ENCODE results near the gene EFNA5. TPM values are rescaled to one million over a fixed set of nuclear protein-coding genes. Genes with fewer than 3 reads are reported as not detected.

EFNA5 gene
- total and polyA plus RNA-seq, 10 of the 15 experiments (the other 5 are each of a cell fraction or from before 2014, with no cell fraction given) = 0.19 to 12.6 (median 3.9) TPM

DNA sequence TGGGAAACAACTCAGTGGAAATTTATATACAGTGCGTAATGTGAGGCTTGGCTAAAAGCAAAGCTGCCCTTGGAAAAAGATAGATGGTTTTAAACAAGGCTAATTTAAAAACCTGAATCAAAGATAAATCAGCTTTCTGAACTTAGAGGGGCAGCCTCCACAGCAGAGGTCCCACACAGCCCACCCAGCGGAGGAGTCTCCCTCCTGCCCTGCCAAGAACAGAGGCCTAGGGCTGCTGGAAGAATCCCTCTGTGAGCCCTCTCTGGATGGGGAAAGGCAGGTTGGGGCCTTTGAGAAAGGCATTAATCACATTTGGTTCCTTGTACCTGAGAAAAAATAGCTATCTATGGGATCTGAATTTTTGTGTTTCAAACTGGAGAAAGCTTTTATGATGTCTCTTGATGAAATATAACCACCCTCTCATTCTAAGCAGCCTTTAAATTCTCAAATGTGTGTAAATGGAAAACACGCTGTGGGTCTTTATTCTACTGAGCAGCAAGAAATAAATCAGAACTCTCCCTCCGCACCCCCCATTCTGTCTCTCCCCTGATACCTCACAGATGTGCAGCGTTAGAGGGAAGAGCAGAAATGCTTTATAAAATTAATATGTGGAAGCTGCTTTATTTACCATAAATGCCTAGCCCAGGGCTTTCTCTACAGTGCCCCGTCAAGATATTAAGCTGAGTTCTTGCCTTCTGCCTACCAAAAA, 329.2 kb downstream of the EFNA5 start (continued):
- TF ChIP-seq, protein P1, sequence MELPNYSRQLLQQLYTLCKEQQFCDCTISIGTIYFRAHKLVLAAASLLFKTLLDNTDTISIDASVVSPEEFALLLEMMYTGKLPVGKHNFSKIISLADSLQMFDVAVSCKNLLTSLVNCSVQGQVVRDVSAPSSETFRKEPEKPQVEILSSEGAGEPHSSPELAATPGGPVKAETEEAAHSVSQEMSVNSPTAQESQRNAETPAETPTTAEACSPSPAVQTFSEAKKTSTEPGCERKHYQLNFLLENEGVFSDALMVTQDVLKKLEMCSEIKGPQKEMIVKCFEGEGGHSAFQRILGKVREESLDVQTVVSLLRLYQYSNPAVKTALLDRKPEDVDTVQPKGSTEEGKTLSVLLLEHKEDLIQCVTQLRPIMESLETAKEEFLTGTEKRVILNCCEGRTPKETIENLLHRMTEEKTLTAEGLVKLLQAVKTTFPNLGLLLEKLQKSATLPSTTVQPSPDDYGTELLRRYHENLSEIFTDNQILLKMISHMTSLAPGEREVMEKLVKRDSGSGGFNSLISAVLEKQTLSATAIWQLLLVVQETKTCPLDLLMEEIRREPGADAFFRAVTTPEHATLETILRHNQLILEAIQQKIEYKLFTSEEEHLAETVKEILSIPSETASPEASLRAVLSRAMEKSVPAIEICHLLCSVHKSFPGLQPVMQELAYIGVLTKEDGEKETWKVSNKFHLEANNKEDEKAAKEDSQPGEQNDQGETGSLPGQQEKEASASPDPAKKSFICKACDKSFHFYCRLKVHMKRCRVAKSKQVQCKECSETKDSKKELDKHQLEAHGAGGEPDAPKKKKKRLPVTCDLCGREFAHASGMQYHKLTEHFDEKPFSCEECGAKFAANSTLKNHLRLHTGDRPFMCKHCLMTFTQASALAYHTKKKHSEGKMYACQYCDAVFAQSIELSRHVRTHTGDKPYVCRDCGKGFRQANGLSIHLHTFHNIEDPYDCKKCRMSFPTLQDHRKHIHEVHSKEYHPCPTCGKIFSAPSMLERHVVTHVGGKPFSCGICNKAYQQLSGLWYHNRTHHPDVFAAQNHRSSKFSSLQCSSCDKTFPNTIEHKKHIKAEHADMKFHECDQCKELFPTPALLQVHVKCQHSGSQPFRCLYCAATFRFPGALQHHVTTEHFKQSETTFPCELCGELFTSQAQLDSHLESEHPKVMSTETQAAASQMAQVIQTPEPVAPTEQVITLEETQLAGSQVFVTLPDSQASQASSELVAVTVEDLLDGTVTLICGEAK (IDR thresholded peaks at IDR 0.05; ENCODE audit: borderline replicate concordance) = no peak
- no peak for TF ChIP-seq SRF (IDR thresholded peaks at IDR 0.05; ENCODE audit: low read depth in 2 of 2, low read length in 2 of 2)

GRCh38 chr5:107340631-107341030, 330.1 kb downstream of the EFNA5 start:
- ATAC-seq = no peak
- H4K20me1 ChIP-seq (ENCODE audit: control insufficient read depth, insufficient read depth) = no peaks in the 10 kb centered on the region
- no peaks in the 10 kb centered on the region for H3K27me3 ChIP-seq (replicated peaks in 1 of 2; ENCODE audit: control insufficient read depth in 2 of 2, insufficient read depth in 2 of 2, low read length in 1 of 2)
- no peak overlapping the region for H3K27ac ChIP-seq (ENCODE audit: control insufficient read depth, insufficient read depth)
- H3K79me2 ChIP-seq (ENCODE audit: control insufficient read depth, insufficient read depth, low read length) = no peaks in the 10 kb centered on the region
- DNase-seq (ENCODE audit: low read depth, low spot score) = no peak
- H2AFZ ChIP-seq (ENCODE audit: control insufficient read depth, low read depth, low read length) = no peak overlapping the region
- no peaks in the 10 kb centered on the region for H3K4me1 ChIP-seq (ENCODE audit: control insufficient read depth, insufficient read depth, low read length)
- WGBS (ENCODE audit: insufficient coverage, insufficient replicate concordance, low lambda C conversion rate, missing lambda C conversion rate) = 34% methylated on average over 3 of the region's 3 CpGs
- ChIA-PET POLR2A (no interaction called here), RAD21 (ENCODE audit: unreplicated experiment) (interaction anchor here (1.3 kb wide), 1 partner anchor 11 kb away, joined by 3 read pairs; no protein-coding TSS in a partner anchor), CTCF (no interaction called here), SMC1A (ENCODE audit: uncharacterized antibody, unreplicated experiment) (interaction anchor here (1.1 to 1.7 kb wide), 4 partner anchors 9 to 41 kb away, joined by 3 to 7 read pairs (median 4); no protein-coding TSS in a partner anchor)
- no TSS peak for BruUV-seq (replicated peaks)
- H3K9ac ChIP-seq (ENCODE audit: control insufficient read depth, insufficient read depth, low read length) = no peak overlapping the region
- in situ Hi-C loops (cut with MboI) = no loop called here
- no peaks in the 10 kb centered on the region for H3K36me3 ChIP-seq (ENCODE audit: control insufficient read depth in 2 of 2, insufficient read depth in 2 of 2, low read length in 1 of 2)
- FAIRE-seq = no peak
- no peaks in the 10 kb centered on the region; the same call in 2 of the 3 replicates for H3K9me3 ChIP-seq (replicated peaks; ENCODE audit: control insufficient read depth, insufficient read depth, low read length)
- intact Hi-C loops (cut with micrococcal nuclease; ENCODE audit: unreplicated experiment) = no loop called here
- H3K4me3 ChIP-seq = no peak overlapping the region
- H3K4me2 ChIP-seq (ENCODE audit: control insufficient read depth, insufficient read depth) = no peak overlapping the region
- TF ChIP-seq, protein P2, sequence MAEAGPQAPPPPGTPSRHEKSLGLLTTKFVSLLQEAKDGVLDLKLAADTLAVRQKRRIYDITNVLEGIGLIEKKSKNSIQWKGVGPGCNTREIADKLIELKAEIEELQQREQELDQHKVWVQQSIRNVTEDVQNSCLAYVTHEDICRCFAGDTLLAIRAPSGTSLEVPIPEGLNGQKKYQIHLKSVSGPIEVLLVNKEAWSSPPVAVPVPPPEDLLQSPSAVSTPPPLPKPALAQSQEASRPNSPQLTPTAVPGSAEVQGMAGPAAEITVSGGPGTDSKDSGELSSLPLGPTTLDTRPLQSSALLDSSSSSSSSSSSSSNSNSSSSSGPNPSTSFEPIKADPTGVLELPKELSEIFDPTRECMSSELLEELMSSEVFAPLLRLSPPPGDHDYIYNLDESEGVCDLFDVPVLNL (IDR thresholded peaks at IDR 0.05; ENCODE audit: low read depth, low read length) = no peak
- no peak for TF ChIP-seq MEF2A (IDR thresholded peaks at IDR 0.05; ENCODE audit: insufficient read depth, low read depth, low read length)
- TF ChIP-seq KAT2A (conservative IDR thresholded peaks at IDR 0.05; ENCODE audit: control insufficient read depth, low read depth, low read length) = no peak
- no peak for TF ChIP-seq STAT3 (IDR thresholded peaks at IDR 0.05; ENCODE audit: low read depth, low read length)
- no peak for TF ChIP-seq ZBED1 (IDR thresholded peaks at IDR 0.05; ENCODE audit: borderline replicate concordance)
- no peak for TF ChIP-seq SUZ12 (IDR thresholded peaks at IDR 0.05; ENCODE audit: unreplicated experiment)
- no peak for TF ChIP-seq RBBP5 (conservative IDR thresholded peaks at IDR 0.05)
- TF ChIP-seq, protein P3, sequence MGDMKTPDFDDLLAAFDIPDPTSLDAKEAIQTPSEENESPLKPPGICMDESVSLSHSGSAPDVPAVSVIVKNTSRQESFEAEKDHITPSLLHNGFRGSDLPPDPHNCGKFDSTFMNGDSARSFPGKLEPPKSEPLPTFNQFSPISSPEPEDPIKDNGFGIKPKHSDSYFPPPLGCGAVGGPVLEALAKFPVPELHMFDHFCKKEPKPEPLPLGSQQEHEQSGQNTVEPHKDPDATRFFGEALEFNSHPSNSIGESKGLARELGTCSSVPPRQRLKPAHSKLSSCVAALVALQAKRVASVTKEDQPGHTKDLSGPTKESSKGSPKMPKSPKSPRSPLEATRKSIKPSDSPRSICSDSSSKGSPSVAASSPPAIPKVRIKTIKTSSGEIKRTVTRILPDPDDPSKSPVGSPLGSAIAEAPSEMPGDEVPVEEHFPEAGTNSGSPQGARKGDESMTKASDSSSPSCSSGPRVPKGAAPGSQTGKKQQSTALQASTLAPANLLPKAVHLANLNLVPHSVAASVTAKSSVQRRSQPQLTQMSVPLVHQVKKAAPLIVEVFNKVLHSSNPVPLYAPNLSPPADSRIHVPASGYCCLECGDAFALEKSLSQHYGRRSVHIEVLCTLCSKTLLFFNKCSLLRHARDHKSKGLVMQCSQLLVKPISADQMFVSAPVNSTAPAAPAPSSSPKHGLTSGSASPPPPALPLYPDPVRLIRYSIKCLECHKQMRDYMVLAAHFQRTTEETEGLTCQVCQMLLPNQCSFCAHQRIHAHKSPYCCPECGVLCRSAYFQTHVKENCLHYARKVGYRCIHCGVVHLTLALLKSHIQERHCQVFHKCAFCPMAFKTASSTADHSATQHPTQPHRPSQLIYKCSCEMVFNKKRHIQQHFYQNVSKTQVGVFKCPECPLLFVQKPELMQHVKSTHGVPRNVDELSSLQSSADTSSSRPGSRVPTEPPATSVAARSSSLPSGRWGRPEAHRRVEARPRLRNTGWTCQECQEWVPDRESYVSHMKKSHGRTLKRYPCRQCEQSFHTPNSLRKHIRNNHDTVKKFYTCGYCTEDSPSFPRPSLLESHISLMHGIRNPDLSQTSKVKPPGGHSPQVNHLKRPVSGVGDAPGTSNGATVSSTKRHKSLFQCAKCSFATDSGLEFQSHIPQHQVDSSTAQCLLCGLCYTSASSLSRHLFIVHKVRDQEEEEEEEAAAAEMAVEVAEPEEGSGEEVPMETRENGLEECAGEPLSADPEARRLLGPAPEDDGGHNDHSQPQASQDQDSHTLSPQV (IDR thresholded peaks at IDR 0.05) = no peak
- no peak for TF ChIP-seq RFX5 (IDR thresholded peaks at IDR 0.05; ENCODE audit: low read depth, low read length)
- TF ChIP-seq CHD4 (IDR thresholded peaks at IDR 0.05) = no peak
- TF ChIP-seq ZNF207 (IDR thresholded peaks at IDR 0.05; ENCODE audit: borderline replicate concordance) = no peak
